Epithelial cell of proximal tubule (primary cell): Measurements from ENCODE around the gene MED23. TPM values are rescaled to one million over a fixed set of nuclear protein-coding genes. Genes with fewer than 3 reads are reported as not detected.

Experiments used
- DNase-seq: peaks from one replicate; pipeline ENCODE4 v3.0.0-alpha.2; 2011; ENCODE audit warnings: low read depth
- H3K4me3 ChIP-seq: 2 replicates; pipeline ENCODE4 v1.5.1; 2011; ENCODE audit warnings: low read depth, mild to moderate bottlenecking, low read length
- CTCF ChIP-seq: conservative IDR thresholded peaks from 2 replicates; pipeline ENCODE4 v1.5.1; 2012; ENCODE audit warnings: low read depth, mild to moderate bottlenecking, low read length
- total RNA-seq: library from RNA; depleted of rRNA; stranded (reverse); fragments of >200 nt; gene quantifications from 2 replicates; pipeline ENCODE4 v1.2.3, GENCODE V29; 2015

The MED23 gene
- total RNA-seq, 1 donor from 2014 or later = 15.0 TPM

GRCh38 chr6:131586543-131586942, 41.5 kb downstream of the MED23 start:
- no peak for TF ChIP-seq CTCF
- no peak for DNase-seq

GRCh38 chr6:131581523-131581922, 46.5 kb downstream of the MED23 start:
- no peak overlapping the region for H3K4me3 ChIP-seq
- DNase-seq = no peak
- TF ChIP-seq CTCF = no peak

More at GRCh38 chr6:131586543-131586942, 41.5 kb downstream of the MED23 start:
- H3K4me3 ChIP-seq = no peak overlapping the region

- no peak for DNase-seq
- TF ChIP-seq CTCF = no peak
- no peak overlapping the region for H3K4me3 ChIP-seq
Observed at GRCh38 chr6:131575834-131576478, 52.1 kb downstream of the MED23 start.

GRCh38 chr6:131574686-131575085, 53.4 kb downstream of the MED23 start:
- no peak for TF ChIP-seq CTCF
- DNase-seq = no peak
- no peak overlapping the region for H3K4me3 ChIP-seq

GRCh38 chr6:131574133-131574532, 53.9 kb downstream of the MED23 start:
- DNase-seq = no peak
- TF ChIP-seq CTCF = no peak
- no peak overlapping the region for H3K4me3 ChIP-seq

GRCh38 chr6:131572686-131573415, 55.2 kb downstream of the MED23 start, which contains the start of gene ARG1:
ARG1 (plus strand) TSS chr6:131573226; CDS start chr6:131573283, 57 bp downstream.
- DNase-seq = no peak
- H3K4me3 ChIP-seq = no peak within 1 kb of the TSS
- no peak for TF ChIP-seq CTCF
